ENCODE results near the gene BANK1. TPM values are rescaled to one million over a fixed set of nuclear protein-coding genes. Genes with fewer than 3 reads are reported as not detected.

The BANK1 gene
- polyA plus RNA-seq, 3 donors from 2014 or later: 1.3 to 3.7 (median 1.4) TPM

DNA sequence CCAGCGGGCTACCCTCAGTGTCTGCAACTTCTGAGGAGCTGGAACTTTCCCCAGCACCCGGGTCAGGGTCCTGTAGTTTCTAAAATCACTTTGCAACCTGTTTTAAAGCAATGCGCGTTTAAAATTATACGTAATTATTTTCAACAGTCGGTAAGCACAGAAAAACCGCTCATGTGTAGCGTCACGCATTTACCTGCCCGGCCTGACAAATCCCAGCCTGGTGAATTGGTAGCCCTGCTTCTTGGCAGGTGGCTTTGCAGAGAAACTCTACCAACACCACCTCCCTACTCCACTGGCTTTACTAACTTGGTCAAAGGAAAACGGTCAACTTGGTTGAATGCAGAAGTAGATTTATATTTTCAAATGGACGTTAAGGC, 640 bp downstream of the BANK1 start:
- Mint-ChIP-seq H3K27me3 (ENCODE audit: low read depth in 3 of 3) (peaks cover 2 to 4% (median 2%) of the 10 kb centered on the region in 3 donors), H3K27ac (peak overlapping the region in 1 of 6 donors; percentile 55)

DNA sequence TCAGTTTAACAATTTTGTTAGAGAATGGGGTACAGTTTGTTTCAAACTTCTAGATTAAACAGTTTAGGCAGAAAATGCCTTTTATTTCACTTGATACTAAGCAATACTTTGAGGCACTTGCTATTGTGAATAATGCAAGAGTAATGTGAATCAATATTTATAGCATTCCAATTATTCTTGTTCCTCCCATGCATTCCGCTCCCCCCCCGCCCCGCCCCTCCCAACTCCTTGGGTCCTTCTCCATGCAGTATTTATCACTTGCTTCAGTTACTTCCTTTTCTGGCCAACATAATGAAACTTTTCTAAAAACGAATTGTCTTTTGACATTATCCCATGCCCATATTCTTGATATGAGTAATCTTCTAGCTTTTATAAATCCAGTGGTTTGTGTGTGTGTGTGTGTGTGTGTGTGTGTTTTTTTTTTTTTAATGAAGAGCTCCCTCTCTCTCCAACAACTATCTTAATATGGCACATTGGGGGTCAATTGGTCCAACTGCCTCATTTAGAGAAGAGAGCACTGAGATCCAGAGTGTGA, 1.6 kb downstream of the BANK1 start:
- peaks cover 2 to 4% (median 2%) of the 10 kb centered on the region in 3 donors for H3K27me3 Mint-ChIP-seq (ENCODE audit: low read depth in 3 of 3)
- H3K27ac Mint-ChIP-seq: no peak overlapping the region
- peaks cover 0 to 2% (median 0%) of the 10 kb centered on the region in 3 donors for H3K36me3 Mint-ChIP-seq
- peaks cover 9 to 22% of the 10 kb centered on the region in 2 donors for H3K4me1 Mint-ChIP-seq
- no peak overlapping the region for H3K4me3 Mint-ChIP-seq
- peaks cover 0 to 1% (median 0%) of the 10 kb centered on the region in 6 donors for H3K9me3 Mint-ChIP-seq
- no peak for DNase-seq

More for the DNA sequence above, 640 bp downstream of the BANK1 start:
- Mint-ChIP-seq H3K4me1 (peaks cover 9 to 22% of the 10 kb centered on the region in 2 donors), H3K36me3 (peaks cover 0 to 4% (median 0%) of the 10 kb centered on the region in 3 donors), H3K4me3 (peak overlapping the region; percentile 80 to 90 (median 83)), H3K9me3 (peaks cover 0 to 3% (median 0%) of the 10 kb centered on the region in 6 donors)
- no peak for DNase-seq

DNA sequence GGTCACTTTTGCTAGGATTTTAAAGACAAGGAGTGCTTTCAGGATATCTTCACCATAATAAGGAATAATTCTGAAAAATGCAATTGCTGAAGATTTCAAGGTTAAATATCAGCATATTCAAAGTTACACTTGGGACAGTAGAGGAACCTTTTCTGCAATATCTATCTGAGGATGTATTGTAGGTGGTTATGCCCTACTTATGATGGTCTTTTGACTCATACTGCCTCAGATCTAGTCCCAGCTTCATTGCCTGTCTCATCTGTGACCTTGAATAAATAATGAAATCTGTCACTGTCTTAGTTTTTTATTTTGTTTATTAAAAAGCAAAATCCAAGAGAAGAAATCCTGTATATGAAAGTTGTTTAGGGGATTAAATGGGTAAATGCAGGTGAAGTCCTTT, 2.9 kb downstream of the BANK1 start:
- peaks cover 0 to 2% (median 2%) of the 10 kb centered on the region in 3 donors for H3K27me3 Mint-ChIP-seq (ENCODE audit: low read depth in 3 of 3)
- DNase-seq: no peak
- H3K27ac Mint-ChIP-seq: no peak overlapping the region

DNA sequence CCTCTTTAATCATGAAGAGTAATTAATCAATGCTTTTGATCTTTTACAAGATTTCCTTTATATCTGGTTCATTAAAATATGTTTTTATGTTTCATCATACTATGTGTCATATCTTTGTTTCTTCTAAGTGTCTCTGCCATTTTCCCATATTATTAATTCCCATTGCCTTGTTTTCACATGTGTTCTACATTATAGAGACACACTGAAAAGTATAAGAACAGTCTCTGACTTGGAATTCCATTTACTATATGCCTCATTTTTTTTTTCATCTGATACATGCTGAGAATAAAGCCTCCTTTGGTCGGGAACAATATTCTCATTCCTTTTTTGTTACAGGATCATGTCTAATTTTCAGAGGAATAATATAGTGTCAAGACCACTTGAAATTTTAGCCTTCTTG, 4.3 kb downstream of the BANK1 start:
- Mint-ChIP-seq H3K36me3 (no peaks in the 10 kb centered on the region), H3K4me1 (peaks cover 9 to 21% of the 10 kb centered on the region in 2 donors), H3K9me3 (no peaks in the 10 kb centered on the region), H3K27me3 (ENCODE audit: low read depth in 3 of 3) (peaks cover under 1 to 3% (median 2%) of the 10 kb centered on the region in 3 donors), H3K27ac (no peak overlapping the region), H3K4me3 (no peak overlapping the region)
- DNase-seq: no peak

More for the DNA sequence above, 2.9 kb downstream of the BANK1 start:
- Mint-ChIP-seq H3K4me3 (no peak overlapping the region), H3K36me3 (no peaks in the 10 kb centered on the region), H3K4me1 (peaks cover 9 to 22% of the 10 kb centered on the region in 2 donors), H3K9me3 (no peaks in the 10 kb centered on the region)

DNA sequence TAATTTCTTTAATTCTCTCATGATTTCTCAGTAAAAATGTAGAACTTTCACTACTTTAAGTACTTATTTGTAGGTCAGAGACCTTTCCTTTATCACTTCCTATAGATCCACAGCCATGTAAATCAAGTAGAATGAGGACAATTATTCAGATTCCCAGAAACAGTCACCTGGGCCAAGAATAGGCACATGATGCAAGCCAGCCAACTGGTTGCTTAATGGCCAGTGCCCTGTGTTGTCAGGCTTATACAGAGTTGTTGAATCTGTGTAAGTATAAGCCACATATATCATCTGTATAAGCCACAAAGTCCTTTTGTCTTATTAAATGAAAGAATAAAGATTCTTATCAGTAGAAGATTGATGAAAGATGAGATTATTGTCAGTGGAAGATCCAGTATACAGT, 5.2 kb downstream of the BANK1 start:
- Mint-ChIP-seq H3K36me3 (no peaks in the 10 kb centered on the region), H3K4me3 (no peak overlapping the region), H3K27ac (no peak overlapping the region), H3K27me3 (ENCODE audit: low read depth in 3 of 3) (peaks cover 2 to 4% (median 3%) of the 10 kb centered on the region in 3 donors), H3K4me1 (peaks cover 4 to 13% of the 10 kb centered on the region in 2 donors), H3K9me3 (no peaks in the 10 kb centered on the region)
- DNase-seq: no peak

DNA sequence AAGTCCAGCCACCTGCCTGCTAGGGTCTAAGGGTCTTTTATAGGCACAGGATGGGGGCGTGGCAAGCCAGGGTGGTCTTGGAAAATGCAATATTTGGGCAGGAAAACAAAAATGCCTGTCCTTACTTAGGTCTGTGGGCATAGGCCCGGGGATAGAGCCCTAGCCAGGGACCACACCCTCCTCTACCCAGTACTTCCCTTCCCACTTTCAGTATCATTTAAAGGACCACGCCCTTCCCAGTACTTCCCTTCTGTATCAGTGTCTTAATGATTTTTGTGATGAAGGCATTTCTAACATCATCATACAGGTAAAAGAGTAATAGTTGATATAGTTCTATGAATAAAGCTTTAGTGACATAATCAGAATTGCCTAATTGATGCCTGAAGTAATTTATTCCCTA, 11.4 kb downstream of the BANK1 start:
- Mint-ChIP-seq H3K4me3 (no peak overlapping the region), H3K4me1 (no peaks in the 10 kb centered on the region), H3K9me3 (peaks cover 0 to 5% (median 0%) of the 10 kb centered on the region in 6 donors), H3K27me3 (ENCODE audit: low read depth in 3 of 3) (peaks cover 0 to 4% (median 3%) of the 10 kb centered on the region in 3 donors), H3K27ac (no peak overlapping the region), H3K36me3 (peaks cover 0 to 3% (median 0%) of the 10 kb centered on the region in 3 donors)
- no peak for DNase-seq

DNA sequence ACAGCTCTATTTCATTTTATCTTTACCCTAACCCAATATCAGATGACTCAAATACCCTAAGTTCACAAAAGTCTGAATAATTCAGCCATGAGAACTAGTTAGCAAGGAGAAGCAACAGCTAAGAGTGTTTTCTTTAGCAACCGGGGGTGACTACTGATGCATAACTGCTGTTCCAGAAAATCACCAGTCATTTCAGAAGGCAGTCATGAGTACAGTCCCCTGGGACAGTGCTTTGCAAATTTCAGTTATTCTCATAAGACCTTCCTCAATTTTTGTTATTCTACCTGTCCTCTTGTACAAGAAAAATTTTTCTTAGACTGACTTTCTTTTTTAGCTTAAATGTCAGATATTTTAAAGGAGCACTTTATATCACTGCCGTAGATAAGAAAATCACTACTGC, 16.4 kb downstream of the BANK1 start:
- H3K27ac Mint-ChIP-seq: no peak overlapping the region
- DNase-seq: no peak
- no peaks in the 10 kb centered on the region for H3K4me1 Mint-ChIP-seq
- peaks cover 0 to 3% (median 0%) of the 10 kb centered on the region in 3 donors for H3K36me3 Mint-ChIP-seq
- H3K27me3 Mint-ChIP-seq (ENCODE audit: low read depth in 3 of 3): peaks cover 0 to 5% (median 3%) of the 10 kb centered on the region in 3 donors
- no peak overlapping the region for H3K4me3 Mint-ChIP-seq
- H3K9me3 Mint-ChIP-seq: peaks cover 0 to 5% (median 0%) of the 10 kb centered on the region in 6 donors

DNA sequence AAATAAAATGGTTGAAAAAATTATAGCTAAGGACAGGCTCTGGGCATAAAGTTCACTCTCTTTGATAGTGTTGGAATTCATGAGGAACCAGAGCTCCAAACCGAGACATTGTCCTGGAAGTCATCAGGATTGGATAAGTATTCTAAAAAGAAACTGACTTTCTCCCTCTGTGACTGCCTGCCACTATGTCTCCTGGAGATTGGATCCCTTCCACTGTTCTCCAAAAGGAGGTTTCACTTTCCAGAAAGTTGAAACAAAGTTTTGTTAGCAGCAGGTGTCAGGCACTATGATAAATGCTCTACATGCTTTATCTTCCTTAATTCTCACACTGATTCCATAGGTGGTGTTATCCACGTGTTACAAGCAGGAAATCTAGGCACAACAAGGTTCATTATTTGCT, 16.8 kb downstream of the BANK1 start:
- Mint-ChIP-seq H3K27me3 (ENCODE audit: low read depth in 3 of 3) (peaks cover 0 to 5% (median 3%) of the 10 kb centered on the region in 3 donors), H3K4me1 (no peaks in the 10 kb centered on the region), H3K36me3 (peaks cover 0 to 3% (median 0%) of the 10 kb centered on the region in 3 donors), H3K4me3 (no peak overlapping the region), H3K27ac (no peak overlapping the region), H3K9me3 (peaks cover 0 to 5% (median 0%) of the 10 kb centered on the region in 6 donors)
- no peak for DNase-seq

DNA sequence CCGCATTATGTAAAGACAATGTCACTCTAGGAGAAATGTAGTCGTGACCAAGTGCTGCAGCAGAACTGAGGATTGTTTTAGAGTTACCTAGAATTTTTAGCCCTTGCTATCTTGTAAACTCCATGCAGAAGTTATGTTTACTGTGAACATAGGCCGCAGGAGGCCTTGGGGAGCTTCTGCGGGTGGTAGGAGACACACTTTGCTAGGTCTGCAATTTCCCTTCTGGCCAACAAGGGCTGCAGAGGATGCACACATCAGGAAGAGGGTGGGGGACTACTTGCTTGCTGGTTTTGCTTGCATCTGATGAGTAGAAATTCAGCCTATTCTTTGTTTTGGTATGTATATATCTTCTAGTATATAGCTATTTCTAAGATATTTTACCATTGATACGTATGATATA, 23.1 kb downstream of the BANK1 start:
- no peak overlapping the region for H3K4me3 Mint-ChIP-seq
- no peaks in the 10 kb centered on the region for H3K36me3 Mint-ChIP-seq
- DNase-seq: no peak
- H3K27ac Mint-ChIP-seq: no peak overlapping the region
- peaks cover 0 to 5% of the 10 kb centered on the region in 2 donors for H3K4me1 Mint-ChIP-seq
- peaks cover 0 to 1% (median 0%) of the 10 kb centered on the region in 3 donors for H3K27me3 Mint-ChIP-seq (ENCODE audit: low read depth in 3 of 3)
- H3K9me3 Mint-ChIP-seq: peaks cover 0 to 2% (median 0%) of the 10 kb centered on the region in 6 donors

DNA sequence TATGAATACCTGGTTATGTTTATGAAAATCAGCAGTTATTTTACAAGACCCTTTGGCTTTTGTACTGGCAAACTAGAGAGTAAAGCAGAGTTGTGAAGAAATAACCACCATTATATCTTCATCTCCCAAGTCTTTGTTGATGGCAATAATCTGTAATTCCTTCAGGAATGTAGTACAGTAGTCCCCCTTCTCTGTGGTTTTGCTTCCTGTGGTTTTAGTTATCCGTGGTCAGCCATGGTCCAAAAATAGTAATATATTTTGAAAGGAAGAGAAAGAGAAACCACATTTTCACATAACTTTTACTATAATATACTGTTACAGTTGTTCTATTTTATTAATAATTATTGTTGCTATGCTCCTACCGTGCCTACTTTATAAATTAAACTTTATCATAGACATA, 27.8 kb downstream of the BANK1 start:
- Mint-ChIP-seq H3K36me3 (peaks cover 0 to 3% (median 3%) of the 10 kb centered on the region in 3 donors), H3K9me3 (peaks cover 2 to 5% (median 3%) of the 10 kb centered on the region in 6 donors), H3K4me1 (peaks cover 0 to 10% of the 10 kb centered on the region in 2 donors), H3K4me3 (no peak overlapping the region), H3K27ac (no peak overlapping the region), H3K27me3 (ENCODE audit: low read depth in 3 of 3) (peaks cover 1 to 3% (median 2%) of the 10 kb centered on the region in 3 donors)
- no peak for DNase-seq

DNA sequence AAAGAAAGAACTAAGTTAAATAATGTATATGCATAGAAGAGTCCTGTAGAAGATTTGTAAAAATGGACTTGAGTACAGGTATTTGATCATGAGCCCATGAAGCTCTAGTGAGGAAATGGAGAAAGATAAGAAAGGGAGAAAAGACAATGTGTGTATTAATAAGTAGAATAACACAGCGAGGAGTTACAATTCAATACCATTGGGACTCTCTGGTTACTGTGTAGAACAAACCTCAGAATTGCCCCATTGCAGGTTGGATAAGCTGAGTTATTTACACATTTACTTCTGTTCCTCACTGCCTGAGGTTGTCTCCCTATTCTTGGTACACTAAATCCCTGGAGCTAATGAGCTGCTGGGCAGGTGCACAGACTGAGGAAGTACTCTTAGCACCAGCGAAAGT, 33.3 kb downstream of the BANK1 start:
- Mint-ChIP-seq H3K4me3 (no peak overlapping the region), H3K36me3 (peaks cover 0 to 3% (median 3%) of the 10 kb centered on the region in 3 donors), H3K4me1 (peaks cover 0 to 2% of the 10 kb centered on the region in 2 donors), H3K27ac (no peak overlapping the region), H3K9me3 (peaks cover 0 to 5% (median 4%) of the 10 kb centered on the region in 6 donors), H3K27me3 (ENCODE audit: low read depth in 3 of 3) (peaks cover 0 to 4% (median 2%) of the 10 kb centered on the region in 3 donors)
- DNase-seq: no peak

DNA sequence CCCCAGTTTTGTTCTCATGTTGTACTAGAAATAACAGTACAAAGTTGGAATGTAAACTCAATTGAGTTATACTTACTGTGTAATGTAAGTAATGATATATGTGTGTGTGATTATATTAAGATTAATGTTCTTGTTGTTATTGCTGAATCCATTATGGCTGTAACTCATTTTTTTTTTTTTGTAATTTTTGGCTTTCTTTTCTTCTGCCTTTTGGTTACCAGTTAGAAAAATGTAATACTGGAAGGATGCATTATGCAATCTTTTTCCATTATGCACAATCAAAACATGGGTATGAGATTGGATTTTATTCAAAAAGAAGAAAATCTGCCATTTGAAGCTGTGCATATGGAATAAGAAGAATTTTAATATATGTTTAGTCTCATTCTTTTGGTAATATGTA, 34.0 kb downstream of the BANK1 start:
- no peak overlapping the region for H3K27ac Mint-ChIP-seq
- peaks cover 0 to 5% (median 4%) of the 10 kb centered on the region in 6 donors for H3K9me3 Mint-ChIP-seq
- H3K36me3 Mint-ChIP-seq: peaks cover 0 to 3% (median 3%) of the 10 kb centered on the region in 3 donors
- DNase-seq: no peak
- peaks cover 0 to 4% (median 2%) of the 10 kb centered on the region in 3 donors for H3K27me3 Mint-ChIP-seq (ENCODE audit: low read depth in 3 of 3)
- H3K4me1 Mint-ChIP-seq: no peaks in the 10 kb centered on the region
- H3K4me3 Mint-ChIP-seq: no peak overlapping the region

DNA sequence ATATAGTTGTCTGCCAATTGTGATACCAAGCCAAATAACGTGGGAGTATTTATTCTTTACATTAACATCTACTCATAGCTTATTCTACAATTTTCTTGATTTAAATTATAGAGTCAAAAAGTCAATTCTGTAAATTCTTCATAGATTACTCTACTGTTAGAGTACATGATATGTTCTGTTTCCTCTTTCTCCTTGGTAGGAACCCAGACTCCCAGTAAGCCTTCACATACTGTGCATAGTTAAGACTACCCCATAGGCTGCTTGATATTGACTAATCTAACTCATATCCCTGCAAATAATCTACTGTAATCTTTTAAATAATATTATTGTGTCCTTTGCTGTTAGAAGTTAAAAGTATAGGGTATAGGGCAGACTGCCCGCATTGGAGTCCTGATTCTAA, 35.4 kb downstream of the BANK1 start:
- H3K9me3 Mint-ChIP-seq: peaks cover 0 to 5% (median 3%) of the 10 kb centered on the region in 6 donors
- no peak overlapping the region for H3K4me3 Mint-ChIP-seq
- peaks cover 0 to 3% (median 0%) of the 10 kb centered on the region in 3 donors for H3K36me3 Mint-ChIP-seq
- H3K27ac Mint-ChIP-seq: no peak overlapping the region
- peaks cover 0 to 4% (median 2%) of the 10 kb centered on the region in 3 donors for H3K27me3 Mint-ChIP-seq (ENCODE audit: low read depth in 3 of 3)
- H3K4me1 Mint-ChIP-seq: no peaks in the 10 kb centered on the region
- DNase-seq: no peak

DNA sequence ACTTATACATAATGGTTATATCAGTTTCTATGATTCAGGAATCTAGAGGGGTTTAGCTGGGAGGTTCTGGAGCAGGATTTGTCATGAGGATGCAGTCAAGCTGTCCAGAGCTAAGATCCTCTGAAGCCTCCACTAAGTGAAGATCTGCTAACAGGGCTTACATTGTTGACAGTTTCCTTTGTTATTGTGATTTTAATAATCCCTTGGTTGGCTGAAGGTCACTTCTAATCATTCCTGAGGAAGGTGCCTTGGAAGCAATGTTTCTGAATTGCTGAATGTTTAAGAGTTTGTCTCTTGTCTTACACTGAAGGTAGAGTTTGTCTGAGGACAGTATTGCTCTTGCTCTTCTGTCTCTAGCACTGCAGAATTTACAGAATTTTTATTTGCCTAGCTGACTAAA, 41.3 kb downstream of the BANK1 start:
- Mint-ChIP-seq H3K27ac (no peak overlapping the region), H3K4me3 (no peak overlapping the region), H3K27me3 (ENCODE audit: low read depth in 3 of 3) (peaks cover 0 to 7% (median 3%) of the 10 kb centered on the region in 3 donors), H3K4me1 (no peaks in the 10 kb centered on the region), H3K36me3 (no peaks in the 10 kb centered on the region), H3K9me3 (no peaks in the 10 kb centered on the region)
- no peak for DNase-seq

DNA sequence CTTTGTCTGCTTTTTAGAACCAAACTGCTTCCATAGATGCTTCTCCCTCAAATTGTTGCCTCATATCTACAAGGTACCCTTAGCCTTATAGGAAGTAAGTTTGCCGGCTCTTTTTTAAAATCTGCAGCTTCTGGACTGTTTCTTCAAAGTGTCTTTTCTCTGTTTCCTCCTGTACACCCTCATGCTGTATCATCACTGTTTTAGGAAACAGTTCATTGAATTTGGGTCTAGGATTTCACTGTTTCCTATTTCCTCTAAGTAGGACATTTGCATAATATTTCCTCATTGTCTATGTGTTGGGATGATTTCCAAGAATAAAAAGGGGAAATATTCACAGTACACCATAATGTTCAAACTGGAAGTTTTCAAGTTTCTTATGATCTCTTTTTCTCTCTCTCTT, 43.0 kb downstream of the BANK1 start:
- no peaks in the 10 kb centered on the region for H3K4me1 Mint-ChIP-seq
- H3K27ac Mint-ChIP-seq: no peak overlapping the region
- peaks cover 0 to 9% (median 3%) of the 10 kb centered on the region in 3 donors for H3K27me3 Mint-ChIP-seq (ENCODE audit: low read depth in 3 of 3)
- H3K36me3 Mint-ChIP-seq: no peaks in the 10 kb centered on the region
- no peak for DNase-seq
- no peaks in the 10 kb centered on the region for H3K9me3 Mint-ChIP-seq
- H3K4me3 Mint-ChIP-seq: no peak overlapping the region
